Kidney capillary endothelial cell (primary cell): ENCODE data around the gene MAN2B2.
"Not testable (repeated sequence)": the region's sequence is repeated elsewhere in the genome, so short reads cannot be mapped to it uniquely, and the experiment has no call there.

Source experiments
- DNase-seq: peaks from one replicate; pipeline ENCODE4 v3.0.0-alpha.2; 2018; ENCODE audit warnings: low spot score

The MAN2B2 gene

DNA sequence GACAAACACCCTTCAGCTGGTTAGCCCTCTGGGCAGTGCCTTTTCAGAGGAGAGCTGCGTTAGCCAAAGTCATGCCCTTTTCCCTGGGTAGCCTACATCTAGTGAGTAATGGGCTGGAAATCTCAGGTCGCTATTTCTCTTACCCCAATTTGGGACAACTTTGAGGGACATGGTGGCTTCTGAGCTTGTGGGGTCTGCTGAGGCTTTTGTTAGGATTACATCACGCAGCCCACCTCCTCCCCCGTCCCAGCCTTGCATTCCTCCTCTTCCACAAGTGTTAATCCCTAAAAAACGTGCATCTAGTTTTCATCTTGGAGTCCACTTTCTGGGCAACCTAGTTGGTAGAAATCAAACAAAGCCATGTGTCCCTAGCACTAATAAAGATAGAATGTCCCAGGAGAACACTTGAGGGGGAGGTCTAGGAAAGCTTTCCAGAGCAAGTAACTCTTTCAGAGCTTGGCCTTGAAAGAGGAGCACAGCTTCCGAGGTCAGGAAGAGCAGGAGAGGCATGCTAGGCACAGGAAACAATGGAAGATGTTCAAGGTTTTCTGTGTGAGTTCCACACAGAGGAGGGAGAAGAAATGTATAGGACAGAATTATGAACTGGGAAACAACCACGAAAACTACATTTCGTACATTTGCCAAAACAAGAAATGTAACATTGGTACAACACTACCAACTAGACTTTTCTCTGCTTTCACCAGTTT, 68.3 kb downstream of the MAN2B2 start:
- DNase-seq, result no peak

DNA sequence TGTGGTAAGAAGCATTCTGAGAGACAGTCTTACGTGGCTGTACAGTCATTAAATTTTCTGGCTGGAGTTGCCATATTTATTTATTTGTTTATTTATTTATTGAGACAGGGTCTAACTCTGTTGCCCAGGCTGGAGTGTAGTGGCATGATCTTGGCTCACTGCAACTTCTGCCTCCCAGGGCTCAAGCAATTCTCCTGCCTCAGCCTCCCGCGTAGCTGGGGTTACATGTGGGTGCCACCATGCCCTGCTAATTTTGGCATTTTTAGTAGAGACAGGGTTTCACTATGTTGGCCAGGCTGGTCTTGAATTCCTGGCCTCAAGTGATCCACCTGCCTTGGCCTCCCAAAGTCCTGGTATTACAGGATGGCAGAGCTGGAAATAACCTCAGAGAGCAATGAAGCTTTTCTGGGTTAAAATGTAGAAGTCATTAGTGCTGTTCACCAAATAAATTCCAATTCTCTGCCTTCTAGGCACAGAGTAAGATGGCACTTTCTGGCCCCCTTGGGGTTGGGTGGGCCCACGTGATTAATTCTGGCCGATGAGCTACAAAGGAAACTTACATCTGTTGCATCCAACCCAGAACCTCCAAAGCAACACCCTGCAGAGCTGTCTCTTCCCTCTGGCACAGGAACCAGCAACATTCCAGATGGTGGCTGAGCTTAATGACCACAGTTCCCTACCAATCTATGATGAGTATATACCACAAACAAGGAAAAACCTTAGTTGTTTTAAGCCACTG, 70.0 kb downstream of the MAN2B2 start:
- DNase-seq, result no peak

GRCh38 chr4:6647169-6647568, 72.2 kb downstream of the MAN2B2 start:
- DNase-seq, result no peak

DNA sequence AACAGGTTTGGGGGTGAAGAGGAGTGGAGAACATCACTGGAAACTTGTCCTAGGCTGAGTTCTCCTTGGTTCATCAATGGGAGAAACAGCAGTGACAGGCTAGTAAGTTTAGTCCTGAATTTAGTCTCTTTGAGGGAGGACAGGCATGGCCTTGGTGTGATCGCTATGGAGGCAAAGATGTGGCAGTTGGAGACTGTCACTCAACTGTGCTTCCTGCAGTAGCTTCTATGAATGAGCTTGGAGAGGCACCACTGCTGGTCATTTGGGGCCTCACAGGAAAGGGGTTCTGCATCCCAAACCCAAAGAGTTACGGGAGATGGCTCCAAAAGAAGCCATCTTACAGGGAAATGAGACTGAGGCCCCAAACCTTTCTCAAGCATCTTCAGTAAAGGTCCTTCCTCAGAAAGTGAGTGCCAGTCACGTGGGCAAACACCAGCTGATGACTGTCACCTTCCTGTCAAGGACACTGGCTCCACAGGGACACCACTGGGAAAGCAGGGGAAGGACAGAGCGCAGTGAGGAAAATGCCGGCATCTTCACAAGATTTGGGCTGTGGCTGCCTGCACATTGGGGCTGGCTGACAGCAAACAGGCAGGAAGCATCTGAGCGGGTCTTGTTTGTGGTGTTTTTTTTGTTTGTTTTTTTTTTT, 72.7 kb downstream of the MAN2B2 start:
- DNase-seq, result no peak

DNA sequence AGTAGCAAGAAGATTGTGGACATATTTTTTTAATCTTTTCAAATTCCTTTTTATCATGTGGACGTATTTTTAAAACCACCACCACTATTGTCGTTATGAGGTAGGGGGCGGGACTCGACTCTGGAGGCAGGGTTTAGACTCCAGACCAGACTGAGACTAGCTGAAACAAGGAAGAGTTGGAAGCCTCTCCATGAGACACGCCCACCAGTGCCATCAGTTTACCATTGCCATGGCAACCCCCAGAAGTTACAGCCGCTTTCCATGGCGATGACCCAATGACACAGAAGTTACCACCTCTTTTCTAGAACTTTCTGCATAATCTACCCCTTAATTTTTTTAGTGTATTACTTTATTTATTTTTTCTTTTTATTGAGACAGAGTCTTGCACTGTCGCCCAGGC, 74.2 kb downstream of the MAN2B2 start:
- no peak for DNase-seq

GRCh38 chr4:6654211-6654610, 79.2 kb downstream of the MAN2B2 start:
- not testable (repeated sequence) for DNase-seq

GRCh38 chr4:6655291-6655690, 80.3 kb downstream of the MAN2B2 start:
- DNase-seq, result not testable (repeated sequence)

DNA sequence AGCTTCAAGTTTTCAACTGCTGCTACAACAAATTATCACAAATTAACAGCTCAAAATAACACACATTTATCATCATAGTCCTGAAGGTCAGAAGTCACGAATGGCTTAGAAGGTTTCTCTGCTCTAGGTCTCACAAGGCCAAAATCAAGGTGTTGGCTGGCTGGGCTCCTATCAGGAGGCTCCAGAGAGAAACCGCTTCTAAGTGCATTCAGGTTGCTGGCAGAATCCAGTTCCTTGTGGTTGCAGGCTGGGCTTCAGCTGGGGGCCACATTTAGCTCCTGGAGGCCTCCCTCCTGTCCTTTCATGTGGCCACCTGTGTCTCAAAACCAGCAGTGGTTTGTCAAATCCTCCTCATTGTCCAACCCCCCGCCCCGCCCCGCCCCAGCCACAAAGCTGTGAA, 80.9 kb downstream of the MAN2B2 start:
- DNase-seq, result no peak

GRCh38 chr4:6657242-6658208, 82.5 kb downstream of the MAN2B2 start:
- DNase-seq, result no peak

DNA sequence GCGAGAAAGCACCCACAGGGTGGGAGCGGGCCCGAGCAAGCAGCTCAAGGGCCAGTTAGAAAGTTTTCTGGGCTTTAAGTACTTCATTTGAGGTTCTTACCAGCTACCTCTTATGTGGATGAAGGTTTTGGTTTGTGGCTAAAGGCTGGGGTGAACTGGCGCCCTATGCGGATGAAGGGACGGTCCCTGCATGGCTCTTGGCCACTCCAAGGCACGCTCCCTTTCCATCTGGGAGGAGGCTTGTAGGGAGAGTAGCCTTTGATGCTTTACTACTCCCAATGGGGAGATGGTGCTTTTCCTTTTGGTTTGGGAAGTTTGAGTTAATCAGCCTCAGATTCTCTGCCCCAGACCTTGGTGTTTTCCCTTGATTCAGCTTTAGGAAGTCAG, 83.2 kb downstream of the MAN2B2 start:
- DNase-seq, result no peak

GRCh38 chr4:6658597-6659075, 83.6 kb downstream of the MAN2B2 start:
- DNase-seq, result no peak

- no peak for DNase-seq
Observed at GRCh38 chr4:6659897-6660296, 84.9 kb downstream of the MAN2B2 start.

- DNase-seq, result no peak
Observed at GRCh38 chr4:6660430-6660829, 85.4 kb downstream of the MAN2B2 start.

DNA sequence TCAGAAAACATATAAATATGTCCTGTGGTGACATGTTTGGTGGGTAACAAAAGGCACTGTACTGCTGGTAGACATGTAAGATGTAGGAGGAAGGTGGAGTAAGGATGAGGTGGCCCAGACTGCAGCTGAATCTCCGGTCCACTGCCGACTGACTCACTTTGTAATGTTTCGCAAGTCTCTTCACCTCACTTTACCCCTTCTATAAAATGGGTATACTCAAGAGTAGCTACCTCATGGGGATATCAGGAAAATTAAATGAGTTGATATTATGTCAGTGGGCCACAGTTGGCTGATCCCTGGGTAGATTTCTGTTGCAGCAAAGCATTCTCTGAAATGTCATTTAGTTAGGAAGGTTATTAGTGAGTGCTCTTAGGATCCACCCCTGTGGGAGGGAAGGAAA, 87.6 kb downstream of the MAN2B2 start:
- DNase-seq, result no peak

GRCh38 chr4:6663596-6664393, 88.8 kb downstream of the MAN2B2 start:
- DNase-seq, result no peak

DNA sequence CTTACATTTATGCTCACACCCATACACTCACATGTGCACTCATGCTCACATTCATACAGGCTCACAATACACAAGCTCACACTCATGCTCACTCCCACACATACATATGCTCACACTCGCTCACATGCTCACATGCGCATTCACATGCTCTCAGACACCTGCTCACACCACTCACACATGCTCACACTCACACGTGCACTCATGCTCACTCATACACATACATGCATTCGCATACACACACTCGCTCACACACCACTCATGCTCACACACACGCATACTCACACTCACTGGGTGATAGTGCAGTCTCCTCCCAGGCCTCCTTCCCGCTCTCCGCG, 90.3 kb downstream of the MAN2B2 start:
- no peak for DNase-seq

- no peak for DNase-seq
Observed at GRCh38 chr4:6668391-6668790, 93.4 kb downstream of the MAN2B2 start.

DNA sequence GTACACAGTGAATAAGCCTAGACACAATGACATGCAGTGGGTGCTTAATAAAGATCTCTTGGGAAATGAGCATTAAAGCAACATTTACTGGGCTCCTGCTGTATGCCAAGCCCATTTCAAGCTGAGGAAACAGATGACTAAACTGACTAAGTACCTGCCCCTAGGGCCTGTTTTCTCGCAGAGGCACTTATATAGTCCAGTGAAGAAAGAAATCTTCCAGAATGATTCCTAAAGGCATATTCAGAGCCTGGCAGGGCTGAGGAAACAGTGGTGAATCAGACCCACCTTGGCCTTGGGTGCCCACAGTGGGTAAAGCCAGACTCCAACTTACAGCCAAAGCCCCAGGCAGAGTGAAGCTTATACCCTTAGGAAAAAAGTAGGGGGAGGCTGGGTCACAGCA, 96.7 kb downstream of the MAN2B2 start:
- no peak for DNase-seq

DNA sequence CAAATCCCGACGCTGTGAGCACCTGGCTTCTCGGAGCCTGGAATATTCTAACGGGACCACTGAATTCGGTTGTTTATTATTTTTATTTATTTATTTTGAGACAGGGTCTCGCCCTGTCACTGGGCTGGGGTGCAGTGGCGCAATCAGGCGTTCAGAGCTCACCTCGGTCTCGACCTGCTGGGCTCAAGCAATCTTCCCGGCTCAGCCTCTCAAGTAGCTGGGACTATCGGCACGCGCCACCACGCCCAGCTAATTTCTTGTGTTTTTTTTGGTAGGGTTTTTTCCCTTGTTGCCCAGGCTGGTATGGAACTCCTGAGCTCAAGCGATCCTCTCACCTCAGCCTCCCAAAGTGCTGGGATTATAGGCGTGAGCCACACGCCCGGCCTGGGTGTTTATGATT, 97.1 kb downstream of the MAN2B2 start:
- DNase-seq, result no peak

- DNase-seq, result not testable (repeated sequence)
Observed at GRCh38 chr4:6672541-6673190, 97.7 kb downstream of the MAN2B2 start.
